ACC112 (cell line): ENCODE results near the gene DCST2.
A peak's percentile ranks its signal among the peaks of the same experiment; 100 is the strongest.

Experiments used
- H2AFZ ChIP-seq: fragments of 200-600 bp; sonication (generic); one replicate; pipeline ENCODE4 v1.6.0; 2017; ENCODE audit warnings: antibody characterized with exemption, low read length; ENCODE audit not compliant: unreplicated experiment
- H3K27ac ChIP-seq: fragments of 200-600 bp; sonication (generic); 2 replicates; pipeline ENCODE4 v1.5.1; 2014; ENCODE audit warnings: low read depth, mild to moderate bottlenecking, antibody characterized with exemption, low read length, moderate library complexity
- H3K27me3 ChIP-seq: fragments of 200-600 bp; sonication (generic); 2 replicates; pipeline ENCODE4 v1.6.1; 2014; ENCODE audit warnings: mild to moderate bottlenecking, antibody characterized with exemption, low read length, moderate library complexity, mixed read lengths; ENCODE audit not compliant: insufficient read depth
- H3K36me3 ChIP-seq: fragments of 200-600 bp; sonication (generic); 2 replicates; pipeline ENCODE4 v1.6.1; 2016; ENCODE audit warnings: mild to moderate bottlenecking, antibody characterized with exemption, low read length, moderate library complexity, mixed read lengths; ENCODE audit not compliant: insufficient read depth
- H3K4me1 ChIP-seq: fragments of 200-600 bp; sonication (generic); one replicate; pipeline ENCODE4 v1.6.1; 2016; ENCODE audit warnings: low read length, mixed read lengths; ENCODE audit not compliant: insufficient read depth, unreplicated experiment, control insufficient read depth
- H3K4me3 ChIP-seq: fragments of 200-600 bp; sonication (generic); 2 replicates; pipeline ENCODE4 v1.5.1; 2014; ENCODE audit warnings: mild to moderate bottlenecking, low read depth, low read length
- H3K79me2 ChIP-seq: fragments of 200-600 bp; sonication (generic); one replicate; pipeline ENCODE4 v1.6.0; 2016; ENCODE audit warnings: low read length; ENCODE audit not compliant: control insufficient read depth, unreplicated experiment, insufficient read depth

The DCST2 gene

GRCh38 chr1:155033524-155033923 is at the start of gene DCST2, which contains the start of gene DCST1:
TSS of gene DCST2 (minus strand) at chr1:155033781. CDS start at chr1:155033701, 80 bp downstream.
TSS of gene DCST1 (plus strand) at chr1:155033824. CDS start at chr1:155034037, 213 bp downstream.
- H3K36me3 ChIP-seq, result no peaks in the 10 kb centered on the region
- no peaks in the 10 kb centered on the region for H3K27me3 ChIP-seq
- peaks cover 3% of the 10 kb centered on the region for H3K4me1 ChIP-seq
- no peak within 1 kb of the TSS for H3K27ac ChIP-seq
- H3K79me2 ChIP-seq, result no peaks in the 10 kb centered on the region
- no peak within 1 kb of the TSS for H2AFZ ChIP-seq
- no peak within 1 kb of the TSS for H3K4me3 ChIP-seq

- H3K27ac ChIP-seq, result no peak overlapping the region
- no peak overlapping the region for H2AFZ ChIP-seq
- no peak overlapping the region for H3K4me3 ChIP-seq
- peaks cover 22% of the 10 kb centered on the region for H3K4me1 ChIP-seq
- H3K27me3 ChIP-seq, result peaks cover 51% of the 10 kb centered on the region
- H3K79me2 ChIP-seq, result no peaks in the 10 kb centered on the region
- no peaks in the 10 kb centered on the region for H3K36me3 ChIP-seq
These were observed 49.5 kb upstream of the DCST2 start for GRCh38 chr1:155083052-155083541.

GRCh38 chr1:155082301-155083051 is 48.9 kb upstream of the DCST2 start:
- H3K36me3 ChIP-seq, result no peaks in the 10 kb centered on the region
- no peak overlapping the region for H3K27ac ChIP-seq
- H3K79me2 ChIP-seq, result no peaks in the 10 kb centered on the region
- H3K4me1 ChIP-seq, result peaks cover 27% of the 10 kb centered on the region
- H3K4me3 ChIP-seq, result peak overlapping the region; percentile 52
- H2AFZ ChIP-seq, result no peak overlapping the region
- H3K27me3 ChIP-seq, result peaks cover 51% of the 10 kb centered on the region

- no peak overlapping the region for H3K27ac ChIP-seq
- peak overlapping the region; percentile 52 for H3K4me3 ChIP-seq
- H2AFZ ChIP-seq, result no peak overlapping the region
- peaks cover 25% of the 10 kb centered on the region for H3K4me1 ChIP-seq
- no peaks in the 10 kb centered on the region for H3K79me2 ChIP-seq
- peaks cover 51% of the 10 kb centered on the region for H3K27me3 ChIP-seq
- no peaks in the 10 kb centered on the region for H3K36me3 ChIP-seq
These were observed 48.1 kb upstream of the DCST2 start for GRCh38 chr1:155081472-155082300.

- Histone ChIP-seq H3K27me3 (peaks cover 51% of the 10 kb centered on the region), H3K4me1 (peaks cover 22% of the 10 kb centered on the region), H3K36me3 (no peaks in the 10 kb centered on the region), H3K79me2 (no peaks in the 10 kb centered on the region), H3K4me3 (0 out of 2 replicates have a peak overlapping the region, but pooled peaks have one; percentile 5), H3K27ac (no peak overlapping the region), H2AFZ (no peak overlapping the region)
These were observed 47.0 kb upstream of the DCST2 start for GRCh38 chr1:155080312-155081228.

- no peaks in the 10 kb centered on the region for H3K79me2 ChIP-seq
- peaks cover 51% of the 10 kb centered on the region for H3K27me3 ChIP-seq
- H3K4me1 ChIP-seq, result peaks cover 22% of the 10 kb centered on the region
- no peaks in the 10 kb centered on the region for H3K36me3 ChIP-seq
- H3K4me3 ChIP-seq, result peak overlapping the region; percentile 47; the same call in 1 of the 2 replicates
- no peak overlapping the region for H3K27ac ChIP-seq
- H2AFZ ChIP-seq, result no peak overlapping the region
These were observed 46.1 kb upstream of the DCST2 start for GRCh38 chr1:155079487-155080311.

- Histone ChIP-seq H3K36me3 (no peaks in the 10 kb centered on the region), H3K27me3 (peaks cover 51% of the 10 kb centered on the region), H2AFZ (no peak overlapping the region), H3K4me1 (peaks cover 18% of the 10 kb centered on the region), H3K4me3 (peak overlapping the region; percentile 47), H3K27ac (no peak overlapping the region), H3K79me2 (no peaks in the 10 kb centered on the region)
These were observed 45.6 kb upstream of the DCST2 start for GRCh38 chr1:155079210-155079486.

- no peaks in the 10 kb centered on the region for H3K79me2 ChIP-seq
- peaks cover 17% of the 10 kb centered on the region for H3K4me1 ChIP-seq
- H3K4me3 ChIP-seq, result peak within 1 kb of the TSS; percentile 47
- no peak within 1 kb of the TSS for H2AFZ ChIP-seq
- H3K36me3 ChIP-seq, result no peaks in the 10 kb centered on the region
- H3K27me3 ChIP-seq, result peaks cover 48% of the 10 kb centered on the region
- H3K27ac ChIP-seq, result no peak within 1 kb of the TSS
These were observed 45.1 kb upstream of the DCST2 start, which contains the start of gene EFNA3 for GRCh38 chr1:155078469-155079209. TSS of gene EFNA3 (plus strand) at chr1:155078837. CDS start at chr1:155078942, 105 bp downstream.

- no peaks in the 10 kb centered on the region for H3K36me3 ChIP-seq
- no peak overlapping the region for H2AFZ ChIP-seq
- H3K4me3 ChIP-seq, result no peak overlapping the region; the same call in 1 of the 2 replicates
- peaks cover 41% of the 10 kb centered on the region for H3K27me3 ChIP-seq
- peaks cover 17% of the 10 kb centered on the region for H3K4me1 ChIP-seq
- no peak overlapping the region for H3K27ac ChIP-seq
- H3K79me2 ChIP-seq, result no peaks in the 10 kb centered on the region
These were observed 44.3 kb upstream of the DCST2 start for GRCh38 chr1:155077758-155078445.
